H9 (cell line): ENCODE measurements around the gene LRRC36. TPM values are rescaled to one million over a fixed set of nuclear protein-coding genes. Genes with fewer than 3 reads are reported as not detected.

ENCODE experiments used
- DNase-seq: peaks from one replicate; pipeline ENCODE4 v3.0.0-alpha.2; 2017
- H2AFZ ChIP-seq: one replicate; pipeline ENCODE4 v1.6.1; 2013; ENCODE audit warnings: mild to moderate bottlenecking, low read length, control low read depth, moderate library complexity
- H2AK5ac ChIP-seq: 2 replicates; pipeline ENCODE4 v1.6.1; 2013; ENCODE audit warnings: low read length, control low read depth, mixed read lengths; ENCODE audit not compliant: insufficient read length
- H2BK120ac ChIP-seq: one replicate; pipeline ENCODE4 v1.6.1; 2013; ENCODE audit warnings: low read depth, mild to moderate bottlenecking, low read length, control low read depth, inconsistent platforms; ENCODE audit not compliant: poor library complexity, severe bottlenecking
- H2BK12ac ChIP-seq: 2 replicates; pipeline ENCODE4 v1.6.1; 2013; ENCODE audit warnings: low read length, control low read depth, mixed read lengths, low read depth; ENCODE audit not compliant: insufficient read length
- H2BK15ac ChIP-seq: 2 replicates; pipeline ENCODE4 v1.6.1; 2013; ENCODE audit warnings: low read depth, low read length, control low read depth
- H2BK20ac ChIP-seq: one replicate; pipeline ENCODE4 v1.6.1; 2013; ENCODE audit warnings: low read depth, mild to moderate bottlenecking, low read length, control low read depth, inconsistent platforms; ENCODE audit not compliant: poor library complexity, severe bottlenecking
- H2BK5ac ChIP-seq: 2 replicates; pipeline ENCODE4 v1.6.1; 2013; ENCODE audit warnings: low read length, control low read depth, mixed read lengths; ENCODE audit not compliant: insufficient read length
- H3K14ac ChIP-seq: 2 replicates; pipeline ENCODE4 v1.6.1; 2013; ENCODE audit warnings: low read length, control low read depth; ENCODE audit not compliant: insufficient read depth
- H3K18ac ChIP-seq: 2 replicates; pipeline ENCODE4 v1.6.1; 2013; ENCODE audit warnings: low read depth, mild to moderate bottlenecking, mixed read lengths, low read length, control low read depth; ENCODE audit not compliant: insufficient read length
- H3K23ac ChIP-seq: 2 replicates; pipeline ENCODE4 v1.6.1; 2013; ENCODE audit warnings: low read length, control low read depth, mixed read lengths, low read depth; ENCODE audit not compliant: insufficient read length
- H3K23me2 ChIP-seq: 2 replicates; pipeline ENCODE4 v1.6.1; 2013; ENCODE audit warnings: low read depth, mild to moderate bottlenecking, mixed read lengths, low read length, control low read depth; ENCODE audit not compliant: insufficient read length, poor library complexity, severe bottlenecking
- H3K27ac ChIP-seq: 2 replicates; pipeline ENCODE4 v1.5.1; 2013; ENCODE audit warnings: low read length, control low read depth, mixed read lengths, low read depth; ENCODE audit not compliant: insufficient read length
- H3K27me3 ChIP-seq: 2 replicates; pipeline ENCODE4 v1.6.1; 2013; ENCODE audit warnings: low read length, control low read depth, inconsistent platforms; ENCODE audit not compliant: insufficient read depth
- H3K4ac ChIP-seq: 2 replicates; pipeline ENCODE4 v1.6.1; 2013; ENCODE audit warnings: low read depth, mild to moderate bottlenecking, control low read depth, inconsistent platforms, low read length, moderate library complexity
- H3K4me1 ChIP-seq: 2 replicates; pipeline ENCODE4 v1.6.1; 2013; ENCODE audit warnings: low read length, control low read depth, inconsistent platforms; ENCODE audit not compliant: insufficient read depth
- H3K4me2 ChIP-seq: 2 replicates; pipeline ENCODE4 v1.6.1; 2013; ENCODE audit warnings: low read length, control low read depth, mixed read lengths; ENCODE audit not compliant: insufficient read length, insufficient read depth
- H3K56ac ChIP-seq: 2 replicates; pipeline ENCODE4 v1.6.1; 2013; ENCODE audit warnings: low read depth, mild to moderate bottlenecking, mixed read lengths, low read length, control low read depth; ENCODE audit not compliant: insufficient read length
- H3K79me1 ChIP-seq: 2 replicates; pipeline ENCODE4 v1.6.1; 2013; ENCODE audit warnings: low read depth, mild to moderate bottlenecking, moderate library complexity, low read length, control low read depth, inconsistent platforms; ENCODE audit not compliant: insufficient read depth, poor library complexity, severe bottlenecking
- H3K79me2 ChIP-seq: 2 replicates; pipeline ENCODE4 v1.6.1; 2013; ENCODE audit warnings: low read length, control low read depth, inconsistent platforms; ENCODE audit not compliant: insufficient read depth
- H3K9ac ChIP-seq: 2 replicates; pipeline ENCODE4 v1.6.1; 2013; ENCODE audit warnings: low read length, control low read depth, mixed read lengths; ENCODE audit not compliant: insufficient read length; ENCODE audit errors: extremely low read depth
- H3K9me3 ChIP-seq: one replicate; pipeline ENCODE4 v1.6.1; 2013; ENCODE audit warnings: low read depth, low read length, inconsistent platforms; ENCODE audit not compliant: control insufficient read depth
- H3T11ph ChIP-seq: one replicate; pipeline ENCODE4 v1.6.1; 2013; ENCODE audit warnings: mild to moderate bottlenecking, low read length, control low read depth, inconsistent platforms
- H4K20me1 ChIP-seq: one replicate; pipeline ENCODE4 v1.6.1; 2013; ENCODE audit not compliant: control insufficient read depth, insufficient read length, insufficient read depth
- H4K5ac ChIP-seq: 2 replicates; pipeline ENCODE4 v1.6.1; 2013; ENCODE audit warnings: low read depth, mild to moderate bottlenecking, mixed read lengths, low read length, control low read depth; ENCODE audit not compliant: insufficient read length
- H4K8ac ChIP-seq: replicated peaks from 2 replicates; pipeline ENCODE4 v1.6.1; 2013; ENCODE audit warnings: low read length, control low read depth, mixed read lengths, low read depth; ENCODE audit not compliant: insufficient read length
- H4K91ac ChIP-seq: 2 replicates; pipeline ENCODE4 v1.6.1; 2013; ENCODE audit warnings: low read depth, mild to moderate bottlenecking, moderate library complexity, mixed read lengths, low read length, control low read depth; ENCODE audit not compliant: insufficient read length
- H3K27ac Mint-ChIP-seq, 3 experiments: 2 replicates in 2 of 3; 3 replicates in 1 of 3; pipeline ENCODE4 v1.8.0; 2020 to 2021; ENCODE audit warnings: mixed read lengths in 3 of 3, mild to moderate bottlenecking in 1 of 3, moderate library complexity in 1 of 3
- H3K27me3 Mint-ChIP-seq: 2 replicates; pipeline ENCODE4 v1.8.0; 2021; ENCODE audit warnings: low read depth, mild to moderate bottlenecking, moderate library complexity, mixed read lengths
- H3K36me3 Mint-ChIP-seq, 3 experiments: 2 replicates in 2 of 3; 3 replicates in 1 of 3; pipeline ENCODE4 v1.8.0; 2020 to 2021; ENCODE audit warnings: low read depth in 3 of 3, mixed read lengths in 3 of 3; ENCODE audit not compliant: insufficient read depth in 1 of 3
- H3K4me1 Mint-ChIP-seq, 2 experiments: 2 replicates each; pipeline ENCODE4 v1.8.0; 2020; ENCODE audit warnings: mixed read lengths in 2 of 2
- H3K4me3 Mint-ChIP-seq, 2 experiments: 2 replicates in 1 of 2; 3 replicates in 1 of 2; pipeline ENCODE4 v1.8.0; 2020 to 2021; ENCODE audit warnings: mild to moderate bottlenecking in 2 of 2, mixed read lengths in 2 of 2, moderate library complexity in 1 of 2
- H3K9me3 Mint-ChIP-seq, 2 experiments: 2 replicates in 1 of 2; 3 replicates in 1 of 2; pipeline ENCODE4 v1.8.0; 2020; ENCODE audit warnings: mild to moderate bottlenecking in 2 of 2, mixed read lengths in 2 of 2, moderate library complexity in 1 of 2
- WGBS: extraction: QIAGEN DNeasy Blood & Tissue Kit; methylation state at CpG from one replicate; pipeline ENCODE4 v1.1.7; 2013; ENCODE audit warnings: missing lambda C conversion rate, low lambda C conversion rate, mixed read lengths; ENCODE audit not compliant: insufficient read length; ENCODE audit errors: extremely low coverage; 5-methylcytosine and 5-hydroxymethylcytosine counted together
- total RNA-seq: library from RNA; stranded (reverse); gene quantifications from 2 replicates; pipeline ENCODE4 v1.2.1, GENCODE V29; 2021
- TF ChIP-seq, protein P1 (sequence below): fragments of 200-600 bp; sonication (generic); conservative IDR thresholded peaks from 3 replicates; pipeline ENCODE4 v1.8.0; 2021; ENCODE audit warnings: antibody characterized with exemption, mild to moderate bottlenecking

LRRC36 gene
- total RNA-seq, 1 experiment from 2014 or later = not detected

DNA sequence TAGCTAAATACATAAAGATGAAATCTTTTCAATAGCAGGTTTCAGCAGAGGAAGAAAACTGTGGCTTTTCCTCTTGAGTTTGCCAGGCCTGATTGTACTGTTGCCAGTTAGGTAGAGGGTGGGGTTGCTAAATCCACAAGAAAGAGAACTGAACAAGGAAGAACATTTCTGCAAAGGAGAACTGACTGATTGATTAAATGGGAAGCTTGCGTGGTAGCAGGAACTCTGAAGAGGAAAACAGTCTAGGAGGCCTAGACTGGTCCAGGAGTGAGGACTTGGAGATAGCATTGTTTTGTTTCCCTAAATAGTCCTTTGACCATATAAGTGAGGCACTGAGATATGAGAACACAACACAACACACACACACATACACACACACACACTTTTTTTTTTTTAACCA is 18.8 kb downstream of the LRRC36 start:
- H3K79me1 ChIP-seq = no peaks in the 10 kb centered on the region
- no peaks in the 10 kb centered on the region for H3K9me3 Mint-ChIP-seq
- no peak overlapping the region for H2BK12ac ChIP-seq
- no peak overlapping the region for H3K4me3 Mint-ChIP-seq
- no peaks in the 10 kb centered on the region for H3K23me2 ChIP-seq
- H3K14ac ChIP-seq = no peak overlapping the region
- no peak overlapping the region for H4K91ac ChIP-seq
- H3K27me3 ChIP-seq = no peaks in the 10 kb centered on the region
- H2BK5ac ChIP-seq = no peak overlapping the region
- H3K23ac ChIP-seq = no peak overlapping the region
- no peaks in the 10 kb centered on the region for H3K9me3 ChIP-seq
- H2AFZ ChIP-seq = no peak overlapping the region
- no peaks in the 10 kb centered on the region for H3K4me1 ChIP-seq
- no peak overlapping the region for H3K18ac ChIP-seq
- no peak overlapping the region for H3K4ac ChIP-seq
- WGBS = no CpG with 5 or more reads among the region's 1 CpG
- H3T11ph ChIP-seq = peak overlapping the region; percentile 53
- no peak overlapping the region for H3K27ac Mint-ChIP-seq
- H3K27ac ChIP-seq = no peak overlapping the region
- H3K36me3 Mint-ChIP-seq = no peaks in the 10 kb centered on the region
- no peak overlapping the region for H4K5ac ChIP-seq
- H2BK120ac ChIP-seq = no peak overlapping the region
- H3K9ac ChIP-seq = no peak overlapping the region
- H3K56ac ChIP-seq = no peak overlapping the region
- no peak overlapping the region for H2AK5ac ChIP-seq
- no peak overlapping the region for H3K4me2 ChIP-seq
- no peaks in the 10 kb centered on the region for H4K20me1 ChIP-seq
- no peaks in the 10 kb centered on the region; the same call in none of the 2 replicates for H3K27me3 Mint-ChIP-seq
- H3K79me2 ChIP-seq = no peaks in the 10 kb centered on the region
- TF ChIP-seq, protein P1, sequence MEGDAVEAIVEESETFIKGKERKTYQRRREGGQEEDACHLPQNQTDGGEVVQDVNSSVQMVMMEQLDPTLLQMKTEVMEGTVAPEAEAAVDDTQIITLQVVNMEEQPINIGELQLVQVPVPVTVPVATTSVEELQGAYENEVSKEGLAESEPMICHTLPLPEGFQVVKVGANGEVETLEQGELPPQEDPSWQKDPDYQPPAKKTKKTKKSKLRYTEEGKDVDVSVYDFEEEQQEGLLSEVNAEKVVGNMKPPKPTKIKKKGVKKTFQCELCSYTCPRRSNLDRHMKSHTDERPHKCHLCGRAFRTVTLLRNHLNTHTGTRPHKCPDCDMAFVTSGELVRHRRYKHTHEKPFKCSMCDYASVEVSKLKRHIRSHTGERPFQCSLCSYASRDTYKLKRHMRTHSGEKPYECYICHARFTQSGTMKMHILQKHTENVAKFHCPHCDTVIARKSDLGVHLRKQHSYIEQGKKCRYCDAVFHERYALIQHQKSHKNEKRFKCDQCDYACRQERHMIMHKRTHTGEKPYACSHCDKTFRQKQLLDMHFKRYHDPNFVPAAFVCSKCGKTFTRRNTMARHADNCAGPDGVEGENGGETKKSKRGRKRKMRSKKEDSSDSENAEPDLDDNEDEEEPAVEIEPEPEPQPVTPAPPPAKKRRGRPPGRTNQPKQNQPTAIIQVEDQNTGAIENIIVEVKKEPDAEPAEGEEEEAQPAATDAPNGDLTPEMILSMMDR = no peak
- no peak for DNase-seq
- no peak overlapping the region for H2BK15ac ChIP-seq
- H3K4me1 Mint-ChIP-seq = no peaks in the 10 kb centered on the region
- no peak overlapping the region for H4K8ac ChIP-seq
- H2BK20ac ChIP-seq = no peak overlapping the region
